Progenitor cell of endocrine pancreas (in vitro differentiated cells): ENCODE data around the gene PRSS36. TPM values are rescaled to one million over a fixed set of nuclear protein-coding genes. Genes with fewer than 3 reads are reported as not detected.
"Not testable (repeated sequence)": the region's sequence is repeated elsewhere in the genome, so short reads cannot be mapped to it uniquely, and the experiment has no call there.

Experiments
- DNase-seq: peaks from one replicate; pipeline ENCODE4 v3.0.0; 2021; ENCODE audit warnings: low spot score; ENCODE audit not compliant: unreplicated experiment
- H3K27ac Mint-ChIP-seq: 2 replicates; pipeline ENCODE4 v1.8.0; 2021; ENCODE audit warnings: mild to moderate bottlenecking, moderate library complexity, mixed read lengths
- H3K27me3 Mint-ChIP-seq: 2 replicates; pipeline ENCODE4 v1.8.0; 2021; ENCODE audit warnings: mixed read lengths
- H3K36me3 Mint-ChIP-seq: 2 replicates; pipeline ENCODE4 v1.8.0; 2022; ENCODE audit warnings: mixed read lengths; ENCODE audit not compliant: insufficient read depth
- H3K4me1 Mint-ChIP-seq: 2 replicates; pipeline ENCODE4 v1.8.0; 2021; ENCODE audit warnings: low read depth, mixed read lengths
- H3K4me3 Mint-ChIP-seq: 2 replicates; pipeline ENCODE4 v1.8.0; 2021; ENCODE audit warnings: low read depth, mild to moderate bottlenecking, moderate library complexity, mixed read lengths
- H3K9me3 Mint-ChIP-seq: 2 replicates; pipeline ENCODE4 v1.8.0; 2021; ENCODE audit warnings: low read depth, mixed read lengths
- CTCF ChIP-seq: fragments of 200-600 bp; sonication (generic); IDR thresholded peaks from one replicate; pipeline ENCODE4 v1.5.0; 2021; ENCODE audit warnings: antibody characterized with exemption, mild to moderate bottlenecking; ENCODE audit not compliant: unreplicated experiment
- total RNA-seq: library from RNA; stranded (reverse); gene quantifications from 2 replicates; pipeline ENCODE4 v1.2.1, GENCODE V29; 2021

PRSS36 gene
- total RNA-seq, 1 donor from 2014 or later, result 0.65 TPM

- Mint-ChIP-seq H3K36me3 (no peaks in the 10 kb centered on the region), H3K27me3 (no peaks in the 10 kb centered on the region), H3K27ac (no peak overlapping the region), H3K9me3 (no peaks in the 10 kb centered on the region), H3K4me3 (no peak overlapping the region), H3K4me1 (peaks cover 4% of the 10 kb centered on the region)
- no peak for DNase-seq
- TF ChIP-seq CTCF, result no peak
Measured at GRCh38 chr16:31168848-31169247, 19.0 kb upstream of the PRSS36 start.

- H3K27ac Mint-ChIP-seq, result no peak overlapping the region
- H3K9me3 Mint-ChIP-seq, result no peaks in the 10 kb centered on the region
- no peaks in the 10 kb centered on the region for H3K27me3 Mint-ChIP-seq
- TF ChIP-seq CTCF, result no peak
- H3K4me3 Mint-ChIP-seq, result no peak overlapping the region
- DNase-seq, result no peak
- H3K36me3 Mint-ChIP-seq, result no peaks in the 10 kb centered on the region
- H3K4me1 Mint-ChIP-seq, result peaks cover 4% of the 10 kb centered on the region
Measured at GRCh38 chr16:31167315-31167714, 17.4 kb upstream of the PRSS36 start.

- no peaks in the 10 kb centered on the region for H3K36me3 Mint-ChIP-seq
- no peak for DNase-seq
- H3K4me1 Mint-ChIP-seq, result peaks cover 2% of the 10 kb centered on the region
- H3K9me3 Mint-ChIP-seq, result no peaks in the 10 kb centered on the region
- H3K4me3 Mint-ChIP-seq, result no peak overlapping the region
- no peak overlapping the region for H3K27ac Mint-ChIP-seq
- H3K27me3 Mint-ChIP-seq, result peaks cover 8% of the 10 kb centered on the region
- TF ChIP-seq CTCF, result no peak
Measured at GRCh38 chr16:31157136-31157535, 7.3 kb upstream of the PRSS36 start.

GRCh38 chr16:31150976-31151375, 1.1 kb upstream of the PRSS36 start:
- H3K27ac Mint-ChIP-seq, result not testable (repeated sequence)

GRCh38 chr16:31149332-31149731, 534 bp downstream of the PRSS36 start:
- Mint-ChIP-seq H3K27ac (no peak overlapping the region), H3K4me1 (no peaks in the 10 kb centered on the region), H3K4me3 (no peak overlapping the region), H3K9me3 (no peaks in the 10 kb centered on the region), H3K36me3 (no peaks in the 10 kb centered on the region), H3K27me3 (peaks cover 39% of the 10 kb centered on the region)
- TF ChIP-seq CTCF, result no peak
- DNase-seq, result no peak

More at GRCh38 chr16:31150976-31151375, 1.1 kb upstream of the PRSS36 start:
- H3K4me1 Mint-ChIP-seq, H3K4me3 Mint-ChIP-seq, DNase-seq, H3K36me3 Mint-ChIP-seq, H3K9me3 Mint-ChIP-seq: not testable (repeated sequence)
- H3K27me3 Mint-ChIP-seq, result peaks cover 33% of the 10 kb centered on the region

- peaks cover 39% of the 10 kb centered on the region for H3K27me3 Mint-ChIP-seq
- no peaks in the 10 kb centered on the region for H3K4me1 Mint-ChIP-seq
- H3K9me3 Mint-ChIP-seq, result no peaks in the 10 kb centered on the region
- no peaks in the 10 kb centered on the region for H3K36me3 Mint-ChIP-seq
- no peak for DNase-seq
- no peak for TF ChIP-seq CTCF
- H3K4me3 Mint-ChIP-seq, result no peak overlapping the region
- no peak overlapping the region for H3K27ac Mint-ChIP-seq
Measured at GRCh38 chr16:31148896-31149295, 970 bp downstream of the PRSS36 start.
